LHCN-M2 (cell line): ENCODE results near the gene PAQR4. TPM values are rescaled to one million over a fixed set of nuclear protein-coding genes. Genes with fewer than 3 reads are reported as not detected.
"Not testable (repeated sequence)": the region's sequence is repeated elsewhere in the genome, so short reads cannot be mapped to it uniquely, and the experiment has no call there.

Experiments
- DNase-seq: peaks from one replicate; pipeline ENCODE4 v3.0.0-alpha.2; 2012; ENCODE audit warnings: low read depth
- polyA plus RNA-seq: library from polyadenylated mRNA; unstranded; fragments of >200 nt; gene quantifications from one replicate; pipeline ENCODE4 v1.2.1, GENCODE V29; 2012; ENCODE audit warnings: missing spikeins
- total RNA-seq: library from RNA; depleted of rRNA; stranded (reverse); fragments of >200 nt; gene quantifications from 2 replicates; pipeline ENCODE4 v1.2.3, GENCODE V29; 2014; rRNA removed

PAQR4 gene
- total RNA-seq = 32.1 and 35.3 TPM in 2 replicates
- polyA plus RNA-seq = 18.2 TPM

DNA sequence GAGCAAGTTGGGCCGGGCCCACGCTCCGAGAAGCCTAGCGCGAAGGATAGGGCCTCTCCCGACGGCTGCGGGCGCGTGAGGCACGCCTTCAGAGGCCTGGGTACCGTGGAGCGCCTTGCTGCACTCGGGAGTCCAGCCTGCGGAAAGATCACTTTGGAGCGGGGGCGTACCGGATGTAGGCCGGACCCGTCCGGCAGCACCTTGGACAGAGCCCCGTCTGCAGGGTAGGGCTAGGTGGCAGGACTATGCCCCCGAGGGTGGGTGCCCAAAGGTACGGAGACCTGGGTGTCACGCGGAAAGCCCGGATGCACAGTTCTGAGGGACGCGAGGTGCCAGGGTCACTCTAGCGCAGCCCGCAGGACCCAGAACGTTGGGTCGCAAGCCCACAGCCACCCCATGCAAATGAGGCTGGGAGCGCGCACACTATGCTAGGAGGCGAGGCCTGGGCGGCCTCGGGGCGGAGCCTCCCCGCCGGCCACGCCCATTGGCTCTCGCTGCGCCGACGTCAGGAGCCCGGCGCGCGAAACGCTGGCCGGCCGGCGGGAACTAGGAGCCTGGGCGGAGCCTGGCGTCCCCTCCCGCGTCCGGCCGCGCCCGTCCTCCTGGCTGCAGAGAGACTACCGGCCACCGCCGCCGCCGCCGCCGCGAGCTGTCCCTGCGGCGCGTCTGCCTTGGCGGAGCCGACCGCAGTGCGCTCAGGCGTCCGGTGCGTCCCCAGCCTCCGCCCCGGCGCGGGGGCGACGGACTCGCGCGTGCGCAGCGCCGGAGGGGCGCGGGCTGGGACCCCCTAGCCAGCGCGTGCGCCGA, at the start of gene PAQR4:
TSS of gene PAQR4 (plus strand) at position 611 of the 807 bp plus-strand sequence. CDS start 327 bp downstream, outside the sequence.
- peak; percentile 80 for DNase-seq

DNA sequence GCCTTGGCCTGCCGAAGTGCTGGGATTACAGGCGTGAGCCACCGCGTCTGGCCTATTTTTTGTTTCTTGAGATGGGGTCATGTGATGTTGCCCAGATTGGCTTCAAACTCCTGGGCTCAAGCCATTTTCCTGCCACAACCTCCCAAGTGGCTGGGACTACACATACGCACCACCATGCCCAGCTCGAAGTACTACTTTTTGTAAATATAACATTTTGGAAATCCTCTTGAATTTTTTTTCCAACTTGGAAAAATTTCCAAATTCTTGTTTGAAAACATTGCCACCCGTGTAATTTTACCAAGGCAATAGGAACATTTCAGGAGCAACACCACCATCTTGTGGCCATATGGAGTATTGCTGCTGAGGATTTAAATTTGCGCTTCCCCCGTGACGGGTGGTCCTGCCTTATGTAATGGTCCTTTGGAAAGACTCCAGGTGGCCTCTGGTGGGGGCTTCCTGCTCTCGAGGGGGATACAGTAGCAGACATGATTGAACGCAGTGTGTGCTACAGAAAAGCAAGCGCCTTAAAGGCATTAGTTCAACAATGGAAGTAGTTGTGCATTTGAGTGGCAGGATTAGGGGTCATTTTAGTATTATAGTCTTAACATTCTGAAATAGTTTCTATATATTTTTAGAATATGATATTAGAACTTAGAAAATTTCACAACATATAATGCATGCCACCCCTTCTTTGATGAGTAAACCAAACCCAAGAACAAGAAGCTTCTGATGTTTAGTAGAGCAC, 49.5 kb upstream of the PAQR4 start:
- DNase-seq = peak; percentile 59

DNA sequence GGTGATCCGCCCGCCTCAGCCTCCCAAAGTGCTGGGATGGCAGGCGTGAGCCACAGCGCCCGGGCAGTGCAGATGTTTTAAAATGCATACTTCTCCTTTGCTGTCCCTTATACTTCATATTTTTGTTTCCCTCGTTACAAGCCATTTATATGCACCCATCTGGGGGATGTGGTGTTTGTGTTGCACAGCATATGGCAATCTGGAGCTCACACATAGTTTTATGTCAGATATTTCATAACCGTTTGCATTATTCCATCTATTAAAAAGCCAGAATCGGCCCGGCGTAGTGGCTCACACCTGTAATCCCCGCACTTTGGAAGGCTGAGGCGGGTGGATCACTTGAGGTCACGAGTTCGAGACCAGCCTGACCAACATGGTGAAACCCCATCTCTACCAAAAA, 45.7 kb upstream of the PAQR4 start:
- no peak for DNase-seq

DNA sequence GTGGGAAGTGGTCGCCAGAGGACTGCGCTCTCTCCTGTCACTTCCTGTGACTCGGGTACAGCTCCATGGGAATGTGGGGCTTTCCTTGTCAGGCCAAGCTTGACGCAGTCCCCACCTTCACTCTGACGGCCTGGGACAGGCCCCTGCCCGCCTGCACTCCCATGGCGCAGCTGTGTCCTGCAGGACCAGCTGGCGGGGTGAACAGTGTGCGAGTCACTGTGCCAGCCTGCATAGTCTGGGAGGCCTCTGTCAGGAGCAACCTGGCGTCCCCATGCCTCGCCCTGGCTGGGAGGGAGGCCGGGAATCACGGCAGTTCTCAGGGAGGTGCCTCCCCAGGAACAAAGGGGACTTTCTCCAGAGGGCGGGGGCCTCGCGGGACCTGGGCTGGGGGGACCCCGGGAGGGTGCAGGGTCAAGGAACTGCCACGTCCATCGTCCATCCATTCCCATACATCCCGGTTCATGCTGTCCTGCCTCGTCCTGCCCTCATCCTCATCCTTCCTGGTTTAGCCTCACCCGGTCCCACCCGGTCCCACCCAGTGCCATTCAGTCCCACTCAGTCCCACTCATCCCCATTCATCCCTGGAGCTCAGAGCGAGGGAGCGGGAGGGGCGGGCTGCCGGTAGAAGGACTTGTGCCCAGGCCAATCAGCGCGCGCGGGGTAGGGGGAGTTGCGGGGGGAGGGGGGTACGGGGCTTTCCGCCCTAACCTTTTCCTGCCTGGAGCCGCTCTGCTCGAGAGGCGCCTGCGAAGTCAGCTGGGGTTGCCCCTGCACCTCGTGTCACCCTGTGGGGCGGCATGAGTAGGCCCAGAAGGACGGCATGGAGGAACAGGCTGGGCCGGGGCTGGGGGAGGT, 44.0 kb upstream of the PAQR4 start:
- DNase-seq = peak; percentile 68

DNA sequence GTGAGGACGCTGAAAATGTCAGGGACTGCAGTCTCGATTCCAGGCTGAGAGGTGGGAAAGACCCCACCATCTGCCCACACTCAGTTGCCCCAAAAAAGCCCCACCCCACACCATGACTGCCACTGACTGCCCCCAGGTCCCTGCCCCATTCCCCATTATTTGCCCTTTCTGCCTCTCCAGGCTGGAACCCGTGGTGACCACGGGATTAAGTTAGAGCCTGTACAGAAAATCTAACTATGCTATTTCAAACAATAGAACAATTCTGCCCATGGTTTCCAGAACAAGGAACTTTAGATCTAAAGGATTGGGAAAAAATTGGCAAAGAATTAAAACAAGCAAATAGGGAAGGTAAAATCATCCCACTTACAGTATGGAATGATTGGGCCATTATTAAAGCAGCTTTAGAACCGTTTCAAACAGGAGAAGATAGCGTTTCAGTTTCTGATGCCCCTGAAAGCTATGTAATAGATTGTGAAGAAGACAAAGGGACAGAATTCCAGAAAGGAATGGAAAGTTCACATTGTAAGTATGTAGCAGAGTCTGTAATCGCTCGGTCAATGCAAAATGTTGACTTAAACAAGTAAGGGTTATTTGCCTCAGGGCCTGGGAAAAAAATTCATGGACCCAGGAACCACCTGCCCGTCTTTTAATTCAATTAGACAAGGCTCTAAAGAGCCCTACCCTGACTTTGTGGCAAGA, 43.0 kb upstream of the PAQR4 start:
- no peak for DNase-seq

DNA sequence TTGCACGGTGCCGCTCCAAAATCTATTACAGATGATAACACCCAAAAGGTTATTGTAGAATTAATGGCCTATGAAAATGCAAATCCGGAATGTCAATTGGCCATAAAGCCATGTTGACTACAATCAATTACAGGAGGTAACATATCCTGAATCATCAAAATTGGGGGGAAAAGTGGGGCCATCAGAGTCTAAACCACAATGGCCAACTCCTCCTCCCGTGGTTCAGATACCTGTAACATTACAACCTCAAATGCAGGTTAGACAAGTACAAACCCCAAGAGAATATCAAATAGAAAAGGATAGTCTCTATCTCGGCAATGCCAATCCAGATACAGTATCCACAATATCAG, 42.5 kb upstream of the PAQR4 start:
- no peak for DNase-seq

DNA sequence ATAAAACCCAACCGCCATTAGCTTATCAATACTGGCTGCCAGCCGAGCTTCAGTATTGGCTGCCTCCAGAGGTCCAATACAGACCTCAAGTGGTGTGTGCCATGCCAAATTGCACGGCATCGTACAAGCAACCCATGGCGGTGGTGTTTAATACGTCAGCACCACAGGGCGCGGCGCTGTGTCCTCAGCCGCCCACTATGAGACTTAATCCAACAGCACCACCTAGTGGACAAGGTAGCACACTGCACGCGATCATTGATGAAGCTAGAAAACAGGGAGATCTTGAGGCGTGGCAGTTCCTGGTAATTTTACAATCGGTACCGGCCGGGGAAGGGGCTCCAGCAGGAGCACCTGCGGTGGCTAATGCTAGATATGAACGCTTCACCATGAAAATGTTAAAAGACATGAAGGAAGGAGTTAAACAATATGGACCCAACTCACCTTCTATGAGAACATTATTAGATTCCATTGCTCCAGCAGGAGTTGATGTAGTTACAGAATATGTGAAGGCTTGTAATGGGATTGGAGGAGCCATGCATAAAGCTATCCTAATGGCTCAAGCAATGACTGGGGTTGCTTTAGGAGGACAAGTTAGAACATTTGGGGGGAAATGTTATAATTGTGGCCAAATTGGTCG, 42.0 kb upstream of the PAQR4 start:
- peak; percentile 84 for DNase-seq

DNA sequence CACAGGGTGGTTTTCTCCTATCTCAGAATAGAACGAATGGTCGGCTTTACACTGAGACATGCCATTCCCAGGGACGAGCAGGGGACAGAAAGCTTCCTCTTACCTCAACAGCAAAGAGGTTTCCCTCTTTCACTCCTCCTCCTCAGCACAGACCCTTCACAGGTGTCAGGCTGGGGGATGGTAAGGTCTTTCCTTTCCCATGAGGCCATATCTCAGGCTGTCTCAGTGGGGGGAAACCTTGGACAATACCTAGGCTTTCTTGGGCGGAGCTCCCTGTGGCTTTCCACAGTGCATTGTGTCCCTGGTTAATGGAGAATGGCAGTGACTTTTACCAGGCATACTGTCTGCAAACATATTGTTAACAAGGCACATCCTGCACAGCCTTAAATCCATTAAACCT, 41.0 kb upstream of the PAQR4 start:
- DNase-seq = not testable (repeated sequence)

DNA sequence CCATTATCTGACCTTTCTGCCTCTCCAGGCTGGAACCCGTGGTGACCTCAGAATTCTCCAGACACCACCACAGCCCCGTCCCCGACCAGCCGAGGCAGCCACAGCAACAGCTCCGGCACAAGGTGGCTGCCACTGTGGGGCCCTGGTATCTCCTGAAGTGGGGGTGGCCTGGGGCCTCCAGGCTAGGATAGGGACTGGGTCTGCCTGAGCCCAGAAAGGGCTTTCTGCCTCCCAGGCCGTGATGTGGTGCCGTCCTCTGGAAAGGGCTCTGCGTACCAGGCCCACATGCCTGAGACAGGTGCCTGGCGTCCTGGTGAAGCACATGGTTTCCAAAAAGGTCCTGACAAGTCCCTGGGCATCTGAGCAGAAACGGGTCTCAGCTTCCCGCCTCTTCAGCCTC, 40.4 kb upstream of the PAQR4 start:
- DNase-seq = no peak

DNA sequence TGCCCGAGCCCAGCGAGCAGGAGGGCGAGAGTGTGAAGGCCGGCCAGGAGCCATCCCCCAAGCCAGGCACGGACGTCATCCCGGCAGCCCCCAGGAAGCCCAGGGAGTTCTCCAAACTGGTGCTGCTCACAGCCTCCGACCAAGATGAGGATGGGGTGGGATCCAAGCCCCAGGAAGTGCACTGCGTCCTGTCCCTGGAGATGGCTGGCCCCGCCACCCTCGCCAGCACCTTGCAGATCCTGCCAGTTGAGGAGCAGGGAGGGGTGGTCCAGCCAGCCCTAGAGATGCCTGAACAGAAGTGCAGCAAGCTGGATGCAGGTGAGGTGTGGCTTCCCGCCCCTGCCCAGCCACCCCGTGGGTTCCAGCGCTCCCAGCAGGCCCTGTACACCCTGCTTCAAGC, 39.5 kb upstream of the PAQR4 start:
- DNase-seq = no peak

DNA sequence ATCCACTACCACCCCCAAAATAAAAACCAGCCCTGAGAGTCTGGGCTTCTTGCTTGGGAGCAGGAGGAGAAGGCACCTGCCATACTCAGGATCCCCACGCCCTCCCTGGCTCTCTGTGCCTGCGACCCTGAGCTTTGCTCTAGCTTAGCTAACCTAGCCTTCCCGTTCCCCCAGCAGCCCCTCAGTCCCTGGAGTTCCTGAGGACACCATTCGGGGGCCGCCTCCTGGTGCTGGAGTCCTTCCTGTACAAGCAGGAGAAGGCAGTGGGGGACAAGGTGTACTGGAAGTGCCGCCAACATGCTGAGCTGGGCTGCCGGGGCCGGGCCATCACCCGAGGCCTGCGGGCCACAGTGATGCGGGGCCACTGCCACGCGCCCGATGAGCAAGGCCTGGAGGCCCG, 38.9 kb upstream of the PAQR4 start:
- no peak for DNase-seq

DNA sequence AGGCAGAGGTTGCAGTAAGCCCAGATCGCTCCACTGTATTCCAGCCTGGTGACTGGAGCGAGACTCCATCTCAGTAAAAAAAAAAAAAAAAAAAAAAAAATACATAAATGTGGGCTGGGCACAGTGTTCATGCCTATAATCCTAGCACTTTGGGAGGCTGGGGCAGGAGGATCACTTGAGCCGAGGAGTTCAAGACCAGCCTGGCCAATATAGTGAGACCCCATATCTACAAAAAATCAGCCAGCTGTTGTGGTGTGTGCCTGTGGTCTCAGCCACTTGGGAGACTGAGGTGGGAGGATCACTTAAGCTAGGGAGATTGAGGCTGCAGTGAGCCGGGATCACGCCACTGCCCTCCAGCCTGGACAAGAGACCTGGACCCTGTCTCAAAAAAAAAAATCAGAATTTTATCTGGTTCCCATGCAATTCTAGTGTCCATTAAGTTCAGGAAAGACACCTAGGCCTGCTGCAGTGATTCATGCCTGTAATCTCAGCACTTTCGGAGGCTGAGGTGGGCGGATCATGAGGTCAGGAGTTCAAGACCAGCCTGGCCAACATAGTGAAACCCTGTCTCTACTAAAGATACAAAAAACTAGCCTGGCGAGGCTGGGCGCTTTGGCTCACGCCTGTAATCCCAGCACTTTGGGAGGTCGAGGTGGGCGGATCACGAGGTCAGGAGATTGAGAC, 37.8 kb upstream of the PAQR4 start:
- not testable (repeated sequence) for DNase-seq

DNA sequence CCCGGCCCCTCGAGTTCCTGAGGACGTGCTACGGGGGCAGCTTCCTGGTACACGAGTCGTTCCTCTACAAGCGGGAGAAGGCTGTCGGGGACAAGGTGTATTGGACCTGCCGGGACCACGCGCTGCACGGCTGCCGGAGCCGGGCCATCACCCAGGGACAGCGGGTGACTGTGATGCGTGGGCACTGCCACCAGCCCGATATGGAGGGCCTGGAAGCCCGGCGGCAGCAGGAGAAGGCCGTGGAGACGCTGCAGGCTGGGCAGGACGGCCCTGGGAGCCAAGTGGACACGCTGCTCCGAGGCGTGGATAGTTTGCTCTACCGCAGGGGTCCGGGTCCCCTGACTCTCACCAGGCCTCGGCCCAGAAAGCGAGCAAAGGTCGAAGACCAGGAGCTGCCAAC, 36.0 kb upstream of the PAQR4 start:
- no peak for DNase-seq

DNA sequence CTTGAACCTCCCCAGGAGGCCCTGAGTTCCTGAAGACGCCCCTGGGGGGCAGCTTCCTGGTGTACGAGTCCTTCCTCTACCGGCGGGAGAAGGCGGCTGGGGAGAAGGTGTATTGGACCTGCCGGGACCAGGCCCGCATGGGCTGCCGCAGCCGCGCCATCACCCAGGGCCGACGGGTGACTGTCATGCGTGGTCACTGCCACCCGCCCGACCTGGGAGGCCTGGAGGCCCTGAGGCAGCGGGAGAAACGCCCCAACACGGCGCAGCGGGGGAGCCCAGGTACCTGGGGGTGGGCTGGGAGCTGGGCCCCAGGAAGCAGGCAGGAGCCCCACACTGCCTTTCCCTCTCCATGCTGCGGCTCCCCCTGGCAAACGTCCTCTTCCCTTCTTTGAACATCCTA, 35.4 kb upstream of the PAQR4 start:
- no peak for DNase-seq

DNA sequence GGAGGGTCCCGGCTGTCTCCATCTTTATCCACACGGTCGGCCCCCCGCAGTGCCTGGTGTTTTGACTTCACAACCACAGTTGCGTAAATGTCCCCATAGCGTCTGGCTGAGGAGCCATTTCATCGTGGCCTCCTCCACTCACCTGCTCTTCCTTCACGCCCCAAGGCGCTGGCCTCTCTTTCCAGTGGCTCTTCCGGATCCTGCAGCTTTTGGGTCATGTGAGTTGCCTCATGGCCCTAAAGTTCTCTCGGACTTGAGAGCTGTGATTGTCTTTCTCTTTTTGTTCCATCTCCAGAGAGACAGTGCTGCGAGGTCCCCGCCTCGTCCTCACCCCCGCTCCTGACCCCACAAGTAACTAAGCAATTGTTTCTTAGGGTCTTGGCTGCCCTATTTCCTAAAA, 34.7 kb upstream of the PAQR4 start:
- DNase-seq = no peak

DNA sequence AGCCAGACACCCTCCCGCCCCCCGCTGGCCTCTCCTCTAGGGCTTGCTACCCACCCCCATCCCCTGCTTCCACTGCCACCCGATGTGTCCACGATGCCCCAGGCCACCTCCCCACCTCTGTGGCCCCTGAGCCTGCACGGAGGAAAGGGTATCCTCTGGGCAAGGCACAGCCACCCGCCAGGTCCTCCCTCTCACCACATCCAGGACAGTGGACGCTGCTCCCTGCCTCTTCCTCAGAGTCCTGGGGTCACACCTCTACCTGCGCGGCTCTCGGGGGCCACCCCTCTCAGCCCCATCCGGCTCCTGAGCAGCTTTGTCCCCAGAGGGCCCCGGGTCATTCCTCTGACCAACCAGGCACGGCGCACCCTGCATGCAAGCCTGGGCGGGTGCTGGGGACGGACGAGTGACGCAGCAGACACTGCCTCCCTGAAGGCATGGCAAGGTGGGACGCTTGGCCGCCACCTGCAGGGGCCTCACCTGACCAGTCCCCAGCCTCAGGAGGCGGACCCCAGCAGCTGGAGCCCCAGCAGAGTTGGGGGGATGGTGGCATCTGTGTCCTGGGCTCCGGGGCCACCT, 32.6 kb upstream of the PAQR4 start:
- DNase-seq = no peak

DNA sequence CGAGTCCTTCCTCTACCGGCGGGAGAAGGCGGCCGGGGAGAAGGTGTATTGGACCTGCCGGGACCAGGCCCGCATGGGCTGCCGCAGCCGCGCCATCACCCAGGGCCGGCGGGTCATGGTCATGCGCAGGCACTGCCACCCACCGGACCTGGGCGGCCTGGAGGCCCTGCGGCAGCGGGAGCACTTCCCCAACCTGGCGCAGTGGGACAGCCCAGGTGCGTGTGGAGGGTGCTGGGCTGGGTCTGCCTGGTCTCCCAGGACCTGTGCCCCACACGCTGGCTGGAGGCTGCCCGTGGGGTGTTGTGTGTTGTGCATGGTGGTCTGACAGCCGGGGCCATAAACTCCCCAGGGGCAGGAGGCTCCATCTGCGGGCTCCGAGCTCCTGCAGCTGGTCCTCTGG, 32.0 kb upstream of the PAQR4 start:
- DNase-seq = no peak

DNA sequence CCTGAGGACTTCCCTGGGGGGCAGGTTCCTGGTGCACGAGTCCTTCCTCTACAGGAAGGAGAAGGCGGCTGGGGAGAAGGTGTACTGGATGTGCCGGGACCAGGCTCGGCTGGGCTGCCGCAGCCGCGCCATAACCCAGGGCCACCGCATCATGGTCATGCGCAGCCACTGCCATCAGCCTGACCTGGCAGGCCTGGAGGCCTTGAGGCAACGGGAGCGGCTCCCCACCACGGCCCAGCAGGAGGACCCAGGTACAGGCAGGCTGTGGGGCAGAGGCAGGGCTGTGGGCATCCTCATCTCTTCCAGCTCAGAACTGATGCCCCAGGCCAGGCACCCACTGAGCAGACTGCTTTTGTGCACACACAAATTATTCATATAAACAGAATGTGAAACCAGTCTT, 30.9 kb upstream of the PAQR4 start:
- no peak for DNase-seq

DNA sequence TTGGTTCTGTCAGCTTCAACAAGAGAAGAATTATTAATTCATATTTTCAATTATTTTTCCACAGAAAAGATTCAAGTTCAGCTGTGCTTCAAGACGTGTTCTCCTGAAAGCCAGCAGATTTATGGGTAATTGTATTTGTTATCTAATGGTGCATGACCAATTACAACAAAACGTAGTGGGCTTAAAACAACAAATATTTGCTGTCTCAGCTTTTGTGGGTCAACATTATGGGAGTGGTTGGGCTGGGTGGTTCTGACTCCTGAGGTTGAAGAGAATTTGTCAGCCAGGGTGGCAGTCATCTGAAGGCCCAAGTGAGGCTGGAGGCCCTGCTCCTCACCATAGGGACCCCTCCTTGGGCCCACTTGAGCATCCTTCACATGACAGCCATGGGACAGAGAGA, 29.2 kb upstream of the PAQR4 start:
- no peak for DNase-seq

DNA sequence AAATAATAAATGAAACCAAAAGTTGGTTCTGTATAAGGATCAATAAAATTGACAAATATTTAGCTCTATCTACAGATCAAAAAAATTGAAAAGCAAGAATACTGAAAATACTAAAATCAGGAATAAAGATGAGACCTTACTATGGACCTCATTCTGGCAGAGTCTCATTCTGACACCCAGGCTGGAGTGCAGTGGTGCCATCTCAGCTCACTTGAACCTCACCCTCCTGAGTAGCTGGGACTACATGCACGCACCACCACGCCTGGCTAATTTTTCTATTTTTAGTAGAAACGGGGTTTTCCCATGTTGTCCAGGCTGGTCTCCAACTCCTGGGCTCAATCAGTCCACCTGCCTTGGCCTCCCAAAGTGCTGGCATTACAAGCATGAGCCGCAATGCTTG, 27.1 kb upstream of the PAQR4 start:
- no peak for DNase-seq
